Heart left ventricle (tissue), 16 donors: ENCODE results near the gene AKNA. TPM values are rescaled to one million over a fixed set of nuclear protein-coding genes. Genes with fewer than 3 reads are reported as not detected.

Source experiments
- ATAC-seq, 4 donors: fragments of 200-7000 bp; cut with Tn5 transposase; one replicate each; pipeline ENCODE4 v1.9.1; 2020 to 2022; ENCODE audit warnings: moderate library complexity in 4 of 4, mild to moderate bottlenecking in 3 of 4, moderate number of reproducible peaks in 1 of 4
- DNase-seq, 5 donors: peaks; one replicate each; pipeline ENCODE4 v3.0.0-alpha.2; 2020
- H3K27ac ChIP-seq, 12 donors: fragments of 200-600 bp; sonication (generic) in 4 of 12; one replicate each; pipeline versions ENCODE4 v1.5.0 to v1.8.0; 2016 to 2022; ENCODE audit warnings: mild to moderate bottlenecking in 2 of 12
- H3K27me3 ChIP-seq, 9 donors: fragments of 200-600 bp; sonication (generic) in 2 of 9; one replicate each; pipeline versions ENCODE4 v1.5.1 to v1.8.0; 2016 to 2022; ENCODE audit warnings: mild to moderate bottlenecking in 3 of 9
- H3K36me3 ChIP-seq, 9 donors: fragments of 200-600 bp; sonication (generic) in 2 of 9; one replicate each; pipeline versions ENCODE4 v1.5.0 to v1.8.0; 2018 to 2022; ENCODE audit warnings: mild to moderate bottlenecking in 2 of 9
- H3K4me1 ChIP-seq, 12 donors: fragments of 200-600 bp; sonication (generic) in 4 of 12; one replicate each; pipeline versions ENCODE4 v1.5.0 to v1.8.0; 2016 to 2022; ENCODE audit warnings: mild to moderate bottlenecking in 3 of 12
- H3K4me3 ChIP-seq, 12 donors: fragments of 200-600 bp; sonication (generic) in 4 of 12; one replicate each; pipeline versions ENCODE4 v1.5.0 to v1.8.0; 2017 to 2022; ENCODE audit warnings: mild to moderate bottlenecking in 9 of 12, moderate library complexity in 4 of 12
- H3K9me3 ChIP-seq, 12 donors: fragments of 200-600 bp; sonication (generic) in 4 of 12; one replicate each; pipeline versions ENCODE4 v1.5.0 to v1.8.0; 2016 to 2022; ENCODE audit warnings: mild to moderate bottlenecking in 1 of 12
- POLR2A ChIP-seq, 2 donors: fragments of 450-650 bp; IDR thresholded peaks; one replicate each; pipeline ENCODE4 v1.6.1; 2017; ENCODE audit warnings: antibody characterized with exemption in 2 of 2, mild to moderate bottlenecking in 2 of 2, moderate library complexity in 2 of 2
- WGBS, 4 donors: extraction: QIAGEN DNeasy Blood & Tissue Kit in 2 of 4; methylation state at CpG; one replicate each; pipeline versions ENCODE4 v1.1.5 to v1.1.7; 2013 to 2018; 5-methylcytosine and 5-hydroxymethylcytosine counted together
- intact Hi-C, 10 donors: fragments of 100-400 bp; cut with DNase I; formaldehyde crosslinking; loops; one replicate each; pipeline versions ENCODE4 v1.11.1 to v1.14.2; 2022
- polyA plus RNA-seq, 2 donors: library from polyadenylated mRNA; stranded (reverse); fragments of 200-250 nt; gene quantifications; one replicate each; pipeline ENCODE4 v1.2.3, GENCODE V29; 2013
- total RNA-seq, 9 donors: library from RNA; depleted of rRNA in 2 of 9; stranded (reverse); fragments of >200 nt in 2 of 9; fragmentation: NEBNext Ultra II Directional in 3 of 9; extraction: Animal tissue kit (Norgen Biotek cat#: 25700) in 3 of 9; gene quantifications; one replicate each; pipeline versions ENCODE4 v1.1.0 to v1.2.4, GENCODE V29; 2016 to 2023
- TF ChIP-seq, protein P1 (sequence below), 12 donors: fragments of 200-600 bp; sonication (generic) in 4 of 12; IDR thresholded peaks; one replicate each; pipeline versions ENCODE4 v1.5.0 to v1.8.0; 2018 to 2022; ENCODE audit warnings: antibody characterized with exemption in 12 of 12, mild to moderate bottlenecking in 5 of 12
- donor health status: ischemic (EF 13 %, LVEDD 7.1; RV severe dilation, severe dysfunction).
- donor health status: healthy with polysubstance abuse.
- donor health status: DM: no; HTN: yes; CAD: no.
- donor health status: DM: no; HTN: no; CAD: no.
- donor health status: ischemic (EF 25% LVEDD 6.9; RV normal size, moderate dysfunction).
- donor health status: ischemic (EF 25% LVEDD 5.7; RV mildly dilated, moderate dysfunction).
- donor health status: healthy.
- donor health status: DM: yes; HTN: yes; CAD: no.
- donor health status: ischemic (EF 35%, LVEDD 5.7; RV mildly dilated, moderate dysfunction).
- donor health status: nonischemic (EF 11% LVEDD 7.7; RV severe dilation, severe dysfunction).
- donor health status: DM: yes; HTN: yes; CAD: no.
- donor health status: PGD.
- donor health status: ischemic (EF 29% LVEDD 5.4; RV normal size, mild dysfunction).
- donor health status: nonischemic (EF 23%, LVEDD 6.1; RV moderate dilation, normal function).

The AKNA gene
- total and polyA plus RNA-seq, 11 donors = 2.5 to 30.8 (median 4.4) TPM

DNA sequence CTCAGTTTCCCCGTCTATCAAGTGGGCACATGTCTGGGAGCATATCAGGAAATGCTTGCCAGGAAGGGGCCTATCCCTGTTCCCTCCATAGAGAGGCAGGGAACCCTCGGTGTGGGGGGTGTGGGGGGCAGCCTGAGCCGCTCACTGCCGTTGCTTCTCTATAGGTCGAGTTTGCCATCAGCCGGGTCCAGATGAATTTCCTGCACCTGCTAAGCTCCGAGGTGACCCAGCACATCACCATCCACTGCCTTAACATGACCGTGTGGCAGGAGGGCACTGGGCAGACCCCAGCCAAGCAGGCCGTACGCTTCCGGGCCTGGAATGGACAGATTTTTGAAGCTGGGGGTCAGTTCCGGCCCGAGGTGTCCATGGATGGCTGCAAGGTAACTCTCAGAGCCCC lies 78.7 kb downstream of the AKNA start:
- H3K4me1 ChIP-seq = peaks cover 0 to 6% (median 2%) of the 10 kb centered on the region in 12 donors
- H3K27me3 ChIP-seq = no peaks in the 10 kb centered on the region
- TF ChIP-seq, protein P1, sequence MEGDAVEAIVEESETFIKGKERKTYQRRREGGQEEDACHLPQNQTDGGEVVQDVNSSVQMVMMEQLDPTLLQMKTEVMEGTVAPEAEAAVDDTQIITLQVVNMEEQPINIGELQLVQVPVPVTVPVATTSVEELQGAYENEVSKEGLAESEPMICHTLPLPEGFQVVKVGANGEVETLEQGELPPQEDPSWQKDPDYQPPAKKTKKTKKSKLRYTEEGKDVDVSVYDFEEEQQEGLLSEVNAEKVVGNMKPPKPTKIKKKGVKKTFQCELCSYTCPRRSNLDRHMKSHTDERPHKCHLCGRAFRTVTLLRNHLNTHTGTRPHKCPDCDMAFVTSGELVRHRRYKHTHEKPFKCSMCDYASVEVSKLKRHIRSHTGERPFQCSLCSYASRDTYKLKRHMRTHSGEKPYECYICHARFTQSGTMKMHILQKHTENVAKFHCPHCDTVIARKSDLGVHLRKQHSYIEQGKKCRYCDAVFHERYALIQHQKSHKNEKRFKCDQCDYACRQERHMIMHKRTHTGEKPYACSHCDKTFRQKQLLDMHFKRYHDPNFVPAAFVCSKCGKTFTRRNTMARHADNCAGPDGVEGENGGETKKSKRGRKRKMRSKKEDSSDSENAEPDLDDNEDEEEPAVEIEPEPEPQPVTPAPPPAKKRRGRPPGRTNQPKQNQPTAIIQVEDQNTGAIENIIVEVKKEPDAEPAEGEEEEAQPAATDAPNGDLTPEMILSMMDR (IDR thresholded peaks at IDR 0.05) = no peak
- TF ChIP-seq POLR2A (IDR thresholded peaks at IDR 0.05) = no peak
- 91 to 97% (median 93%) methylated on average over 6 to 13 of the region's 13 CpGs for WGBS, 4 donors
- H3K27ac ChIP-seq = no peak overlapping the region
- intact Hi-C loops = no loop called here
- DNase-seq (no peak), ATAC-seq (no peak)
- H3K36me3 ChIP-seq = peaks cover 0 to 12% (median 4%) of the 10 kb centered on the region in 9 donors
- no peaks in the 10 kb centered on the region for H3K9me3 ChIP-seq
- no peak overlapping the region for H3K4me3 ChIP-seq

DNA sequence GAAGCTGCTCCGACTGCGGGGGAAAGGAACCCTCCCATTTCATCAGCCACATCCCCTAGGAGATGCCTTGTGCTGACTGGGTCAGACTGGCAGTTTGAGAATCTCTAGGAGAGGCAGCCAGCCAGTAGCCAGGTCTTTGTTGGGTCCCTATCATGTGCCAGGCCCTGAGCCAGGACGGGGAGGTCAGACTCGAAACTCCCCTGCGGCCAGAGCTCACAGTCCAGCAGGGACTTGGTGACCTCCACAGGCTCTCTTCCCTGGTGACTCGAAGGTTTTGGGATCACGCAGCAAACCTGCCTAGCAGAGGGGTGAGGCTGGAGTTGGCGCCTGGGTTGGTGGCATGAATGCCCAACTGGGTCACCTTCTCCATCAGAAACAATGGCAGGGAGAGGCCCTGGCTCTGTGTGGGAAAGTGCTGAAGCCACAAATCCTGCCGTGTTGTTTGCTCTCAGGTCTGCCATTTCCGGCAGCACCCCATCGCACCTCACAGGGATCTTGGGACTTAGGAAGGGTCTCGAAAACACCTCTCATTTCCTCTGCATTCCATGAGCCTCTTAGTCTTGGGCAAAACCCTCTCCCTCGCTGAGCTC lies 79.3 kb downstream of the AKNA start:
- intact Hi-C loops = no loop called here
- ATAC-seq (no peak), DNase-seq (no peak)
- Histone ChIP-seq H3K4me3 (no peak overlapping the region), H3K27me3 (no peaks in the 10 kb centered on the region), H3K36me3 (peaks cover 0 to 12% (median 4%) of the 10 kb centered on the region in 9 donors), H3K27ac (no peak overlapping the region), H3K9me3 (no peaks in the 10 kb centered on the region), H3K4me1 (peaks cover 0 to 6% (median 2%) of the 10 kb centered on the region in 12 donors)
- TF ChIP-seq POLR2A (IDR thresholded peaks at IDR 0.05) = no peak
- TF ChIP-seq, protein P1 (IDR thresholded peaks at IDR 0.05) = no peak
- WGBS, 4 donors = 88 to 96% (median 92%) methylated on average over 10 to 13 of the region's 13 CpGs

DNA sequence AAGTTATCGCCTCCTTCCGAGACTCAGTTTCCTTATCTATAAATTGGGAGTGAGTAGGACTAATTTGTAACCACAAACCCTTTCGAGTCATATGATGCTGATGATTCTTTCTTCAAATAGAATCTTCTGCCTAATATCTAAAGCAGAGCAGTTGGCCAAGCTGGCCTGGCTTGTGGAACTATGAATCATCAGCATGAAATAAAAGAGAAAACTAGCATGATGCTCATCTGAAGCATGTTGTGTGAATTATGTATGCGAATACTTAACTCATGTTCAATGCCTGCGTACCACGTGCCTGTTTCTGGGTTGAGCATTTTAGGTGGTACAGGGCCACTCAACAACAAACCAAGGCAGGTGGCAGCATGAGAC lies 79.9 kb downstream of the AKNA start:
- H3K4me3 ChIP-seq = no peak overlapping the region
- TF ChIP-seq, protein P1 (IDR thresholded peaks at IDR 0.05) = no peak
- TF ChIP-seq POLR2A (IDR thresholded peaks at IDR 0.05) = no peak
- no peaks in the 10 kb centered on the region for H3K27me3 ChIP-seq
- H3K27ac ChIP-seq = no peak overlapping the region
- intact Hi-C loops = no loop called here
- peaks cover 0 to 6% (median 2%) of the 10 kb centered on the region in 12 donors for H3K4me1 ChIP-seq
- H3K36me3 ChIP-seq = peaks cover 0 to 12% (median 4%) of the 10 kb centered on the region in 9 donors
- H3K9me3 ChIP-seq = no peaks in the 10 kb centered on the region
- no peak for DNase-seq
- 92 to 95% (median 94%) methylated on average over 6 of the region's 6 CpGs for WGBS, 4 donors
- ATAC-seq = no peak

DNA sequence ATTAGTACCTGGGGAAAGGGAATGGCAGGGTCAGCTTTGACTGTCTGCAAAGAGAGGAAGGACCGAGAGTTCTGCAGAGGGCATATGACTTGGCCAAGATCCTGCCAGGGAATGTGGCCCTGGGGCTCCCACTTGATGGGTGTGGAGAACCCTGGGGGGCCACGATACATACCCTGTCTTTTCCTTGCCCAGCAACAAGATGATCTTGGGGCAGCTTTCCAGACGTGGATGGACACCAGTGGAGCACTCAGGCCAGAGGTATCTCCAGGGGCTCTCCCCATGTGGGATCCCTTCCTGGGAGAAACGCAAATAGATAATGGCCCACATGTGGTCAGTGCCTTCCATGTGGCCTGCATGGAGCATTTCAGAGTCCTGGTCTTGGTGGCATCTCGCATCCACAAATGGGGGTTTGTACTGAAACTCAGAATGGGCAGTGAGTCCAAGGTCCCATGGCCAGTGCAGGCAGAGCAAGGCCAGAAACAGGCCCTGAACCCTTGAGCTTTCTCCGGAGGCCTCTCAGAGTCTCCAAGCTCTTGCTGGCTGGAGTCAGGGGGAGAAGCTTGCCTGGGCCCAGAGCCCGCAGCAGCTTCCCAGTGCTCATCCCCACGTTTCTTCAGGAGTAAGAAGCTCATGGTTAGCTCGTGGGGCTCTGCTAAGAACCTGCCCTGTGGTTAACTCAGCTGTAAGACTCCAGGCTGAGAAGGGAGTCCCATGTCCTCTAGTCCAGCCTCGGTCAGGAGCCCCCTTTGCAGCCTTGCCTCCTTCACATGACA lies 83.2 kb downstream of the AKNA start:
- Histone ChIP-seq H3K9me3 (no peaks in the 10 kb centered on the region), H3K27ac (no peak overlapping the region), H3K4me1 (peaks cover 0 to 6% (median 2%) of the 10 kb centered on the region in 12 donors), H3K4me3 (no peak overlapping the region), H3K27me3 (no peaks in the 10 kb centered on the region), H3K36me3 (peaks cover 0 to 11% (median 5%) of the 10 kb centered on the region in 9 donors)
- DNase-seq (peak in 2 of 5 donors; percentile 3), ATAC-seq (no peak)
- TF ChIP-seq POLR2A (IDR thresholded peaks at IDR 0.05) = no peak
- TF ChIP-seq, protein P1 (IDR thresholded peaks at IDR 0.05) = no peak
- intact Hi-C loops = loop anchor here in 1 of 10 donors (5.0 kb wide), 1 partner anchor 622 kb away; no protein-coding TSS in a partner anchor
- WGBS, 4 donors = 87 to 93% (median 91%) methylated on average over 10 of the region's 10 CpGs
